ENCODE data around the gene SENP2.

DNA sequence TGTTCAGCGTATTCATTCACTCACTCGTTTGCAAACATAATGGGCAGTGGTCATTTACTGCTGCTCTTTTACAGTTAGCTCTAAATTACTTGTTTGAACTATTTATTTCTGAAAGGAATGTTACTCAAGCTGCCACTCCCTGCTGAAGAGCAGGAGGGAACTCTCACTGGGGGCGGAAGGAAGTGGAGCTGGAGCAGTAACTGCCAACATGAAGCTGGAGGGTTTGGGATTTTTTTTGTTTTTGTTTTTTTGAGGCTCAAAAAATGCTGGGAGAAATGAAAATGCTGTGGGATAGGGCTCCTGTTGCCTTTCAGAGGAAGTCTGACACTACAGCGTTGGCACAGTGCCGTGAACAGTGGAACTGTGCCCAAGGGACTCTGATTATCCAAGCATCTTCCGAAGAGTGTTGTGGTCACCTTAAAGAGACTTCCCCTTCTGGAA, 44.1 kb downstream of the SENP2 start:
- no peak for TF ChIP-seq MAX (IDR thresholded peaks at IDR 0.05; ENCODE audit: low read depth, low read length)
- TF ChIP-seq, protein P1, sequence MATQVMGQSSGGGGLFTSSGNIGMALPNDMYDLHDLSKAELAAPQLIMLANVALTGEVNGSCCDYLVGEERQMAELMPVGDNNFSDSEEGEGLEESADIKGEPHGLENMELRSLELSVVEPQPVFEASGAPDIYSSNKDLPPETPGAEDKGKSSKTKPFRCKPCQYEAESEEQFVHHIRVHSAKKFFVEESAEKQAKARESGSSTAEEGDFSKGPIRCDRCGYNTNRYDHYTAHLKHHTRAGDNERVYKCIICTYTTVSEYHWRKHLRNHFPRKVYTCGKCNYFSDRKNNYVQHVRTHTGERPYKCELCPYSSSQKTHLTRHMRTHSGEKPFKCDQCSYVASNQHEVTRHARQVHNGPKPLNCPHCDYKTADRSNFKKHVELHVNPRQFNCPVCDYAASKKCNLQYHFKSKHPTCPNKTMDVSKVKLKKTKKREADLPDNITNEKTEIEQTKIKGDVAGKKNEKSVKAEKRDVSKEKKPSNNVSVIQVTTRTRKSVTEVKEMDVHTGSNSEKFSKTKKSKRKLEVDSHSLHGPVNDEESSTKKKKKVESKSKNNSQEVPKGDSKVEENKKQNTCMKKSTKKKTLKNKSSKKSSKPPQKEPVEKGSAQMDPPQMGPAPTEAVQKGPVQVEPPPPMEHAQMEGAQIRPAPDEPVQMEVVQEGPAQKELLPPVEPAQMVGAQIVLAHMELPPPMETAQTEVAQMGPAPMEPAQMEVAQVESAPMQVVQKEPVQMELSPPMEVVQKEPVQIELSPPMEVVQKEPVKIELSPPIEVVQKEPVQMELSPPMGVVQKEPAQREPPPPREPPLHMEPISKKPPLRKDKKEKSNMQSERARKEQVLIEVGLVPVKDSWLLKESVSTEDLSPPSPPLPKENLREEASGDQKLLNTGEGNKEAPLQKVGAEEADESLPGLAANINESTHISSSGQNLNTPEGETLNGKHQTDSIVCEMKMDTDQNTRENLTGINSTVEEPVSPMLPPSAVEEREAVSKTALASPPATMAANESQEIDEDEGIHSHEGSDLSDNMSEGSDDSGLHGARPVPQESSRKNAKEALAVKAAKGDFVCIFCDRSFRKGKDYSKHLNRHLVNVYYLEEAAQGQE (IDR thresholded peaks at IDR 0.05; ENCODE audit: low read depth, low read length): no peak
- no peak for TF ChIP-seq SIX5 (IDR thresholded peaks at IDR 0.05; ENCODE audit: low read depth, low read length, severe bottlenecking)
- no peak for TF ChIP-seq KAT2A (conservative IDR thresholded peaks at IDR 0.05; ENCODE audit: control insufficient read depth, low read depth, low read length)
- no peak for TF ChIP-seq CTCF (IDR thresholded peaks at IDR 0.05 in 2 of 3, conservative IDR thresholded peaks at IDR 0.05 in 1 of 3; ENCODE audit: control insufficient read depth in 2 of 3, extremely low read depth in 1 of 3, insufficient read depth in 1 of 3, low read depth in 3 of 3, low read length in 3 of 3)
- no peak for TF ChIP-seq ZNF274 (IDR thresholded peaks at IDR 0.05; ENCODE audit: insufficient read depth, insufficient read length)

All from GM12878 (cell line).